Coronary artery (tissue), 2 donors: ENCODE results near the gene ARHGEF2.

Source experiments
- DNase-seq: peaks from one replicate; pipeline ENCODE4 v3.0.0-alpha.2; 2017; ENCODE audit warnings: low spot score
- H3K27ac ChIP-seq, 2 donors: fragments of 200-600 bp; sonication (generic); one replicate each; pipeline ENCODE4 v1.5.1; 2016 to 2019
- H3K4me3 ChIP-seq: fragments of 200-600 bp; sonication (generic); 2 replicates; pipeline ENCODE4 v1.5.1; 2016; ENCODE audit warnings: mild to moderate bottlenecking, moderate library complexity
- TF ChIP-seq, protein P1 (sequence below): fragments of 200-600 bp; sonication (generic); IDR thresholded peaks from one replicate; pipeline ENCODE4 v1.5.1; 2019; ENCODE audit warnings: antibody characterized with exemption

ARHGEF2 gene

GRCh38 chr1:156019946-156020292 lies 41.6 kb upstream of the ARHGEF2 start:
- TF ChIP-seq, protein P1, sequence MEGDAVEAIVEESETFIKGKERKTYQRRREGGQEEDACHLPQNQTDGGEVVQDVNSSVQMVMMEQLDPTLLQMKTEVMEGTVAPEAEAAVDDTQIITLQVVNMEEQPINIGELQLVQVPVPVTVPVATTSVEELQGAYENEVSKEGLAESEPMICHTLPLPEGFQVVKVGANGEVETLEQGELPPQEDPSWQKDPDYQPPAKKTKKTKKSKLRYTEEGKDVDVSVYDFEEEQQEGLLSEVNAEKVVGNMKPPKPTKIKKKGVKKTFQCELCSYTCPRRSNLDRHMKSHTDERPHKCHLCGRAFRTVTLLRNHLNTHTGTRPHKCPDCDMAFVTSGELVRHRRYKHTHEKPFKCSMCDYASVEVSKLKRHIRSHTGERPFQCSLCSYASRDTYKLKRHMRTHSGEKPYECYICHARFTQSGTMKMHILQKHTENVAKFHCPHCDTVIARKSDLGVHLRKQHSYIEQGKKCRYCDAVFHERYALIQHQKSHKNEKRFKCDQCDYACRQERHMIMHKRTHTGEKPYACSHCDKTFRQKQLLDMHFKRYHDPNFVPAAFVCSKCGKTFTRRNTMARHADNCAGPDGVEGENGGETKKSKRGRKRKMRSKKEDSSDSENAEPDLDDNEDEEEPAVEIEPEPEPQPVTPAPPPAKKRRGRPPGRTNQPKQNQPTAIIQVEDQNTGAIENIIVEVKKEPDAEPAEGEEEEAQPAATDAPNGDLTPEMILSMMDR = no peak
- DNase-seq = no peak
- peak overlapping the region; percentile 92 to 96 for H3K27ac ChIP-seq

DNA sequence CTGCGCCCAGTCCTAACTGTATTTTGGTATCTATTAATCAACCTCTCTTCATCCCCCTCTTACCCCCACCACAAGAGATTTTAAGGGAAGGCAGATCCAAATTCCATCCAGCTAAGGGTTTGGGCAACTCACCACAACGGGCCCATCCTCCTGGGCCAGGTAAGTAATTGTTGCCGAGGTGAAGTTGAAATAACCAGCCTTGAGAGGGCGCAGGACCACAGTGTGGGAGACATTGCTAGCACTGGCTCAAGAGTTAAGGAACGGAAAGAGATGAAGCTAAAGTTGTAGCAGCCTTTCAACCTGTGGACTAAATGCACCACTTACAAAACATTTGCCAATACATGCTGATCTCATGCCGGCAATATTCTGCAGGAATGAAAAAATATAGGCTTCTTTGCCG lies 36.5 kb upstream of the ARHGEF2 start:
- Histone ChIP-seq H3K4me3 (no peak overlapping the region), H3K27ac (no peak overlapping the region)
- TF ChIP-seq, protein P1 = no peak
- no peak for DNase-seq

More at GRCh38 chr1:156019946-156020292, 41.6 kb upstream of the ARHGEF2 start:
- peak overlapping the region; percentile 92 for H3K4me3 ChIP-seq

- Histone ChIP-seq H3K27ac (no peak overlapping the region), H3K4me3 (no peak overlapping the region)
- TF ChIP-seq, protein P1 = no peak
- DNase-seq = no peak
Measured at GRCh38 chr1:156012051-156012817, 33.9 kb upstream of the ARHGEF2 start.

DNA sequence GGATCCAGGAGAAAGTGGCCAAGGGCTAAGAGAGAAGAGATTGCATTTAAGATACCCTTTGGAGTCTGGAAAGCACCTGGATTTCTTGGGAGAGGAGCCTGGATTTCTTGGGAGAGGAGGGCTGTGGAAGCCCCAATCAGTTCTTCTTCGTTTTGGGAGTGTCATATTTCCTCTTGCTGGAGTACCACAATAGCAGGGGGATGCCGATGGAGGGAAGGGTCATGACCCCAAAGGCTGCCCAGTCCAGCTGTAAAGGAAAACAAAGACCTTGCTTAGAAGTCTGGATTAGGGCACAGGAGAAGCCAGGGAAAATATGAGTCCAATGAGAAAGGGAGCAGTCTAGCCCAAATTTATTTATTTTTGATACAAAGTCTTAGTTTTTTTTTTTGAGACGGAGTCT lies 31.1 kb upstream of the ARHGEF2 start:
- no peak overlapping the region for H3K4me3 ChIP-seq
- no peak overlapping the region for H3K27ac ChIP-seq
- TF ChIP-seq, protein P1 = no peak
- DNase-seq = no peak

GRCh38 chr1:156006666-156007376 lies 28.5 kb upstream of the ARHGEF2 start:
- TF ChIP-seq, protein P1 = no peak
- no peak for DNase-seq
- Histone ChIP-seq H3K27ac (no peak overlapping the region), H3K4me3 (no peak overlapping the region)

- Histone ChIP-seq H3K27ac (no peak overlapping the region), H3K4me3 (no peak overlapping the region)
- no peak for DNase-seq
- TF ChIP-seq, protein P1 = no peak
Measured at GRCh38 chr1:156004843-156005584, 26.7 kb upstream of the ARHGEF2 start.
